VCaP (cell line): ENCODE data around the gene SCAPER.

Source experiments
- H3K27ac ChIP-seq: fragments of 450-650 bp; 2 replicates; pipeline ENCODE4 v1.5.1; 2017
- TF ChIP-seq, protein P1 (sequence below): fragments of 450-650 bp; conservative IDR thresholded peaks from 2 replicates; pipeline ENCODE4 v1.5.1; 2017; ENCODE audit warnings: mild to moderate bottlenecking, moderate library complexity

SCAPER gene

GRCh38 chr15:76380249-76380648, 524.9 kb downstream of the SCAPER start:
- no peak overlapping the region for H3K27ac ChIP-seq
- TF ChIP-seq, protein P1, sequence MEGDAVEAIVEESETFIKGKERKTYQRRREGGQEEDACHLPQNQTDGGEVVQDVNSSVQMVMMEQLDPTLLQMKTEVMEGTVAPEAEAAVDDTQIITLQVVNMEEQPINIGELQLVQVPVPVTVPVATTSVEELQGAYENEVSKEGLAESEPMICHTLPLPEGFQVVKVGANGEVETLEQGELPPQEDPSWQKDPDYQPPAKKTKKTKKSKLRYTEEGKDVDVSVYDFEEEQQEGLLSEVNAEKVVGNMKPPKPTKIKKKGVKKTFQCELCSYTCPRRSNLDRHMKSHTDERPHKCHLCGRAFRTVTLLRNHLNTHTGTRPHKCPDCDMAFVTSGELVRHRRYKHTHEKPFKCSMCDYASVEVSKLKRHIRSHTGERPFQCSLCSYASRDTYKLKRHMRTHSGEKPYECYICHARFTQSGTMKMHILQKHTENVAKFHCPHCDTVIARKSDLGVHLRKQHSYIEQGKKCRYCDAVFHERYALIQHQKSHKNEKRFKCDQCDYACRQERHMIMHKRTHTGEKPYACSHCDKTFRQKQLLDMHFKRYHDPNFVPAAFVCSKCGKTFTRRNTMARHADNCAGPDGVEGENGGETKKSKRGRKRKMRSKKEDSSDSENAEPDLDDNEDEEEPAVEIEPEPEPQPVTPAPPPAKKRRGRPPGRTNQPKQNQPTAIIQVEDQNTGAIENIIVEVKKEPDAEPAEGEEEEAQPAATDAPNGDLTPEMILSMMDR, result no peak

GRCh38 chr15:76378691-76379090, 526.4 kb downstream of the SCAPER start:
- TF ChIP-seq, protein P1, result no peak
- H3K27ac ChIP-seq, result no peak overlapping the region

- H3K27ac ChIP-seq, result no peak overlapping the region
- TF ChIP-seq, protein P1, result no peak
Observed at GRCh38 chr15:76377751-76378150, 527.4 kb downstream of the SCAPER start.

- TF ChIP-seq, protein P1, result no peak
- no peak overlapping the region for H3K27ac ChIP-seq
Observed at GRCh38 chr15:76377217-76377616, 527.9 kb downstream of the SCAPER start.

GRCh38 chr15:76376816-76377215, 528.3 kb downstream of the SCAPER start:
- no peak overlapping the region for H3K27ac ChIP-seq
- TF ChIP-seq, protein P1, result no peak

GRCh38 chr15:76376029-76376428, 529.1 kb downstream of the SCAPER start:
- no peak overlapping the region for H3K27ac ChIP-seq
- TF ChIP-seq, protein P1, result no peak

DNA sequence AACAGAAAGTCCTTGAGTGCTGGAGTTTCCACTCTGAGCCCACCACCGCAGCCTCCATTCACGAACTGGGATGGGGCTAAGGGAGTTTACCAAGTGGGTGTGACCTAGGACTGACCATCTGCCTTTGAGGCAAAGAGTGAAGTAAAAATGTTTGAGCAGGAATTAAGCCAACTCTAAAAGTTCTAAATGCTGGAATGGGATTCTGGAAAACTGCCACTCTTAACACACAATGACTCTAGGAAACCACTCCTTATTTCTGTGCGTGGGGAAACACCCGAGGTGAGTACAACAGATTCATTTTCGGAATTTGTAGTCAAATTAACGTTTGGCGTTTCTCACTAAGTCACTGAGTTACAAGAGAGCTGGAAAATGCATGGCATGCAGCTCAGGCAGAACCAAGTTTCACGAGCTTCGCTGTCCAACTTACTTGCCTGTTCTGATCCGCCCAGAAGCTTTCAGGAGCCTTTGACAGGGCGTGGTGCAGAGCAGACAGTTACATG, 537.0 kb downstream of the SCAPER start:
- TF ChIP-seq, protein P1, result no peak
- peak overlapping the region; percentile 32 for H3K27ac ChIP-seq
